Ectodermal cell (in vitro differentiated cells): ENCODE measurements around the gene ADAMTSL3.
"Not testable (repeated sequence)": the region's sequence is repeated elsewhere in the genome, so short reads cannot be mapped to it uniquely, and the experiment has no call there.

Experiments
- H3K27ac ChIP-seq: 2 replicates; pipeline ENCODE4 v1.7.0; 2013; ENCODE audit warnings: mild to moderate bottlenecking, low read depth, low read length; ENCODE audit not compliant: insufficient read depth, poor library complexity, severe bottlenecking
- H3K27me3 ChIP-seq: 2 replicates; pipeline ENCODE4 v1.7.0; 2013; ENCODE audit warnings: mild to moderate bottlenecking, low read length; ENCODE audit not compliant: insufficient read depth, control insufficient read depth, poor library complexity, severe bottlenecking
- H3K36me3 ChIP-seq: one replicate; pipeline ENCODE4 v1.7.0; 2013; ENCODE audit warnings: low read length; ENCODE audit not compliant: control insufficient read depth, insufficient read depth
- H3K4me1 ChIP-seq: one replicate; pipeline ENCODE4 v1.7.0; 2013; ENCODE audit warnings: low read length; ENCODE audit not compliant: control insufficient read depth, insufficient read depth
- H3K4me3 ChIP-seq: 2 replicates; pipeline ENCODE4 v1.7.0; 2013; ENCODE audit warnings: low read depth, low read length, control low read depth; ENCODE audit not compliant: insufficient read depth
- H3K9me3 ChIP-seq: 2 replicates; pipeline ENCODE4 v1.7.0; 2013; ENCODE audit warnings: mild to moderate bottlenecking, low read length, moderate library complexity; ENCODE audit not compliant: control insufficient read depth
- WGBS, 2 experiments: methylation state at CpG; one replicate each; pipeline ENCODE4 v1.1.7; 2013; ENCODE audit warnings: missing lambda C conversion rate in 2 of 2; 5-methylcytosine and 5-hydroxymethylcytosine counted together

The ADAMTSL3 gene

GRCh38 chr15:83954506-83954905 is 300.6 kb downstream of the ADAMTSL3 start:
- H3K36me3 ChIP-seq = no peaks in the 10 kb centered on the region
- no peak overlapping the region for H3K27ac ChIP-seq
- H3K27me3 ChIP-seq = no peaks in the 10 kb centered on the region
- H3K4me3 ChIP-seq = no peak overlapping the region
- no peaks in the 10 kb centered on the region for H3K4me1 ChIP-seq
- no peaks in the 10 kb centered on the region for H3K9me3 ChIP-seq

GRCh38 chr15:83955806-83956265 is 301.9 kb downstream of the ADAMTSL3 start:
- Histone ChIP-seq H3K36me3 (no peaks in the 10 kb centered on the region), H3K4me1 (peaks cover 3% of the 10 kb centered on the region), H3K27me3 (no peaks in the 10 kb centered on the region), H3K4me3 (no peak overlapping the region), H3K27ac (no peak overlapping the region), H3K9me3 (no peaks in the 10 kb centered on the region)
- 89 to 95% methylated on average over 1 of the region's 1 CpG for WGBS, 2 experiments

- H3K27me3 ChIP-seq = no peaks in the 10 kb centered on the region
- H3K36me3 ChIP-seq = no peaks in the 10 kb centered on the region
- 90 to 92% methylated on average over 4 of the region's 4 CpGs for WGBS, 2 experiments
Measured at GRCh38 chr15:83956887-83957286, 303.0 kb downstream of the ADAMTSL3 start.

GRCh38 chr15:83959477-83959876 is 305.6 kb downstream of the ADAMTSL3 start:
- 94 to 95% methylated on average over 1 to 2 of the region's 2 CpGs for WGBS, 2 experiments

More at GRCh38 chr15:83956887-83957286, 303.0 kb downstream of the ADAMTSL3 start:
- no peak overlapping the region for H3K4me3 ChIP-seq
- peaks cover 6% of the 10 kb centered on the region for H3K4me1 ChIP-seq
- no peaks in the 10 kb centered on the region for H3K9me3 ChIP-seq
- no peak overlapping the region for H3K27ac ChIP-seq

GRCh38 chr15:83960192-83960829 is 306.4 kb downstream of the ADAMTSL3 start:
- no peaks in the 10 kb centered on the region for H3K36me3 ChIP-seq
- no peak overlapping the region for H3K4me3 ChIP-seq
- WGBS, 2 experiments = 88 to 91% methylated on average over 3 to 6 of the region's 6 CpGs
- peaks cover 6% of the 10 kb centered on the region for H3K4me1 ChIP-seq
- H3K9me3 ChIP-seq = no peaks in the 10 kb centered on the region
- no peak overlapping the region for H3K27ac ChIP-seq
- no peaks in the 10 kb centered on the region for H3K27me3 ChIP-seq

More at GRCh38 chr15:83959477-83959876, 305.6 kb downstream of the ADAMTSL3 start:
- Histone ChIP-seq H3K4me3 (no peak overlapping the region), H3K4me1 (peaks cover 6% of the 10 kb centered on the region), H3K27me3 (no peaks in the 10 kb centered on the region), H3K36me3 (no peaks in the 10 kb centered on the region), H3K27ac (no peak overlapping the region), H3K9me3 (no peaks in the 10 kb centered on the region)

GRCh38 chr15:83961311-83961710 is 307.4 kb downstream of the ADAMTSL3 start:
- H3K27ac ChIP-seq = no peak overlapping the region
- WGBS, 2 experiments = 63 to 65% methylated on average over 3 of the region's 3 CpGs
- H3K36me3 ChIP-seq = no peaks in the 10 kb centered on the region
- no peaks in the 10 kb centered on the region for H3K9me3 ChIP-seq
- no peak overlapping the region for H3K4me3 ChIP-seq
- no peaks in the 10 kb centered on the region for H3K27me3 ChIP-seq
- peaks cover 6% of the 10 kb centered on the region for H3K4me1 ChIP-seq

GRCh38 chr15:83964967-83965366 is 311.0 kb downstream of the ADAMTSL3 start:
- not testable (repeated sequence) for H3K36me3 ChIP-seq, H3K27me3 ChIP-seq, H3K9me3 ChIP-seq, H3K4me3 ChIP-seq, H3K27ac ChIP-seq, H3K4me1 ChIP-seq
- 90% methylated on average over 1 of the region's 1 CpG for WGBS, 2 experiments

- Histone ChIP-seq H3K27ac (no peak overlapping the region), H3K4me3 (no peak overlapping the region)
Measured at GRCh38 chr15:83970295-83970890, 316.5 kb downstream of the ADAMTSL3 start.

GRCh38 chr15:83971992-83972391 is 318.1 kb downstream of the ADAMTSL3 start:
- Histone ChIP-seq H3K27me3 (no peaks in the 10 kb centered on the region), H3K36me3 (no peaks in the 10 kb centered on the region)
- WGBS, 2 experiments = 90 to 91% methylated on average over 3 of the region's 3 CpGs

More at GRCh38 chr15:83970295-83970890, 316.5 kb downstream of the ADAMTSL3 start:
- Histone ChIP-seq H3K9me3 (no peaks in the 10 kb centered on the region), H3K27me3 (no peaks in the 10 kb centered on the region), H3K36me3 (no peaks in the 10 kb centered on the region), H3K4me1 (no peaks in the 10 kb centered on the region)
- 92% methylated on average over 12 of the region's 12 CpGs for WGBS, 2 experiments

GRCh38 chr15:83973816-83974215 is 319.9 kb downstream of the ADAMTSL3 start:
- Histone ChIP-seq H3K27ac (no peak overlapping the region), H3K4me1 (no peaks in the 10 kb centered on the region), H3K9me3 (no peaks in the 10 kb centered on the region), H3K4me3 (no peak overlapping the region), H3K36me3 (no peaks in the 10 kb centered on the region), H3K27me3 (no peaks in the 10 kb centered on the region)
- 74 to 91% methylated on average over 2 to 3 of the region's 3 CpGs for WGBS, 2 experiments

More at GRCh38 chr15:83971992-83972391, 318.1 kb downstream of the ADAMTSL3 start:
- Histone ChIP-seq H3K27ac (no peak overlapping the region), H3K4me1 (no peaks in the 10 kb centered on the region), H3K9me3 (no peaks in the 10 kb centered on the region), H3K4me3 (no peak overlapping the region)
